Activated T-cell treated with anti-CD3 and anti-CD28 coated beads for 1 hour (primary cell): ENCODE data around the gene DOK6.

Experiments used
- DNase-seq: peaks from one replicate; pipeline ENCODE4 v3.0.0-alpha.2; 2020; ENCODE audit warnings: low read depth

Gene DOK6

GRCh38 chr18:69689121-69689759, 288.6 kb downstream of the DOK6 start:
- no peak for DNase-seq

GRCh38 chr18:69691008-69691760, 290.5 kb downstream of the DOK6 start:
- DNase-seq, result no peak

- DNase-seq, result no peak
Measured at GRCh38 chr18:69697069-69697468, 296.4 kb downstream of the DOK6 start.

- no peak for DNase-seq
Measured at GRCh38 chr18:69697689-69698088, 297.0 kb downstream of the DOK6 start.

GRCh38 chr18:69701305-69701704, 300.6 kb downstream of the DOK6 start:
- no peak for DNase-seq

- no peak for DNase-seq
Measured at GRCh38 chr18:69703461-69703860, 302.8 kb downstream of the DOK6 start.

- no peak for DNase-seq
Measured at GRCh38 chr18:69705987-69706386, 305.3 kb downstream of the DOK6 start.

- no peak for DNase-seq
Measured at GRCh38 chr18:69708844-69709243, 308.2 kb downstream of the DOK6 start.

GRCh38 chr18:69715191-69715795, 314.6 kb downstream of the DOK6 start:
- DNase-seq, result no peak

- no peak for DNase-seq
Measured at GRCh38 chr18:69717586-69717985, 316.9 kb downstream of the DOK6 start.

GRCh38 chr18:69718912-69719547, 318.3 kb downstream of the DOK6 start:
- no peak for DNase-seq

- no peak for DNase-seq
Measured at GRCh38 chr18:69720422-69720821, 319.7 kb downstream of the DOK6 start.

GRCh38 chr18:69723434-69723833, 322.7 kb downstream of the DOK6 start:
- no peak for DNase-seq

GRCh38 chr18:69725009-69725408, 324.3 kb downstream of the DOK6 start:
- no peak for DNase-seq

GRCh38 chr18:69725855-69726508, 325.3 kb downstream of the DOK6 start:
- DNase-seq, result no peak

- DNase-seq, result no peak
Measured at GRCh38 chr18:69727912-69728572, 327.4 kb downstream of the DOK6 start.

- no peak for DNase-seq
Measured at GRCh38 chr18:69730664-69731063, 330.0 kb downstream of the DOK6 start.

GRCh38 chr18:69734536-69734935, 333.8 kb downstream of the DOK6 start:
- no peak for DNase-seq

GRCh38 chr18:69736730-69737129, 336.0 kb downstream of the DOK6 start:
- no peak for DNase-seq

- DNase-seq, result no peak
Measured at GRCh38 chr18:69737851-69738250, 337.2 kb downstream of the DOK6 start.

GRCh38 chr18:69747388-69747787, 346.7 kb downstream of the DOK6 start:
- DNase-seq, result no peak
